PFSK-1 (cell line): ENCODE data around the gene CRB1.

Experiments
- FOXP2 ChIP-seq: optimal IDR thresholded peaks from 2 replicates; pipeline ENCODE3; 2011; ENCODE audit warnings: borderline replicate concordance, control low read depth, inconsistent platforms; ENCODE audit not compliant: insufficient read depth; ENCODE audit errors: extremely low read length, extremely low read depth
- POLR2AphosphoS5 ChIP-seq: IDR thresholded peaks from 2 replicates; pipeline ENCODE4 v1.6.1; 2012; ENCODE audit warnings: low read depth, mild to moderate bottlenecking, control low read depth, low read length, moderate library complexity
- SIN3A ChIP-seq: IDR thresholded peaks from 2 replicates; pipeline ENCODE4 v1.6.1; 2012; ENCODE audit warnings: mild to moderate bottlenecking, low read length, moderate library complexity, borderline replicate concordance; ENCODE audit not compliant: insufficient read depth
- TAF1 ChIP-seq: IDR thresholded peaks from 2 replicates; pipeline ENCODE4 v1.6.1; 2012; ENCODE audit warnings: low read length, control low read depth, borderline replicate concordance; ENCODE audit not compliant: insufficient read depth
- TF ChIP-seq, protein P1 (sequence below), 2 experiments: IDR thresholded peaks; 2 replicates each; pipeline versions ENCODE4 v1.6.1 to v1.8.0; 2011 to 2012; ENCODE audit warnings: low read depth in 2 of 2, low read length in 2 of 2, control low read depth in 1 of 2, inconsistent platforms in 1 of 2, mild to moderate bottlenecking in 1 of 2, moderate library complexity in 1 of 2; ENCODE audit not compliant: insufficient read depth in 1 of 2

CRB1 gene

DNA sequence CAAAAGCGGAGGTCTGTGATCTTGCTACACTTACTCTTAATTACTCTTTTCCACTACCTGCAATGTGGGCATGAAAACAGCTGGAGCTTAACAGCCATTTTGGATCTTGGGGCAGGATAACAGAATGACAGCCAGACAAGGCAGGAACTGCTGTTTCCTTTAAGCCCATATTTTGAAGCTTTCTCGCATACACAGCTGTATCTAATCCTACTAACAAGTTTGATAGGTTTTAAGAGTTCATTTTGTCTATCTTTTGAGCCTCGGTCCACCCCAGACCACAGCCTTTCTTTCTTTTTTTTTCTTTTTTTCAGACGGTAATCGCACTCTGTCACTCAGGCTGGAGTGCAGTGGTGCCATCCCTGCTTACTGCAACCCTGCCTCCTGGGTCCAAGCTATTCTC is 42.4 kb upstream of the CRB1 start:
- TF ChIP-seq FOXP2 = no peak
- no peak for TF ChIP-seq SIN3A
- TF ChIP-seq TAF1 = no peak
- no peak for TF ChIP-seq POLR2AphosphoS5
- TF ChIP-seq, protein P1, sequence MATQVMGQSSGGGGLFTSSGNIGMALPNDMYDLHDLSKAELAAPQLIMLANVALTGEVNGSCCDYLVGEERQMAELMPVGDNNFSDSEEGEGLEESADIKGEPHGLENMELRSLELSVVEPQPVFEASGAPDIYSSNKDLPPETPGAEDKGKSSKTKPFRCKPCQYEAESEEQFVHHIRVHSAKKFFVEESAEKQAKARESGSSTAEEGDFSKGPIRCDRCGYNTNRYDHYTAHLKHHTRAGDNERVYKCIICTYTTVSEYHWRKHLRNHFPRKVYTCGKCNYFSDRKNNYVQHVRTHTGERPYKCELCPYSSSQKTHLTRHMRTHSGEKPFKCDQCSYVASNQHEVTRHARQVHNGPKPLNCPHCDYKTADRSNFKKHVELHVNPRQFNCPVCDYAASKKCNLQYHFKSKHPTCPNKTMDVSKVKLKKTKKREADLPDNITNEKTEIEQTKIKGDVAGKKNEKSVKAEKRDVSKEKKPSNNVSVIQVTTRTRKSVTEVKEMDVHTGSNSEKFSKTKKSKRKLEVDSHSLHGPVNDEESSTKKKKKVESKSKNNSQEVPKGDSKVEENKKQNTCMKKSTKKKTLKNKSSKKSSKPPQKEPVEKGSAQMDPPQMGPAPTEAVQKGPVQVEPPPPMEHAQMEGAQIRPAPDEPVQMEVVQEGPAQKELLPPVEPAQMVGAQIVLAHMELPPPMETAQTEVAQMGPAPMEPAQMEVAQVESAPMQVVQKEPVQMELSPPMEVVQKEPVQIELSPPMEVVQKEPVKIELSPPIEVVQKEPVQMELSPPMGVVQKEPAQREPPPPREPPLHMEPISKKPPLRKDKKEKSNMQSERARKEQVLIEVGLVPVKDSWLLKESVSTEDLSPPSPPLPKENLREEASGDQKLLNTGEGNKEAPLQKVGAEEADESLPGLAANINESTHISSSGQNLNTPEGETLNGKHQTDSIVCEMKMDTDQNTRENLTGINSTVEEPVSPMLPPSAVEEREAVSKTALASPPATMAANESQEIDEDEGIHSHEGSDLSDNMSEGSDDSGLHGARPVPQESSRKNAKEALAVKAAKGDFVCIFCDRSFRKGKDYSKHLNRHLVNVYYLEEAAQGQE (IDR thresholded peaks at IDR 0.05; ENCODE audit: insufficient read depth in 1 of 2, low read depth in 2 of 2, low read length in 2 of 2) = no peak

DNA sequence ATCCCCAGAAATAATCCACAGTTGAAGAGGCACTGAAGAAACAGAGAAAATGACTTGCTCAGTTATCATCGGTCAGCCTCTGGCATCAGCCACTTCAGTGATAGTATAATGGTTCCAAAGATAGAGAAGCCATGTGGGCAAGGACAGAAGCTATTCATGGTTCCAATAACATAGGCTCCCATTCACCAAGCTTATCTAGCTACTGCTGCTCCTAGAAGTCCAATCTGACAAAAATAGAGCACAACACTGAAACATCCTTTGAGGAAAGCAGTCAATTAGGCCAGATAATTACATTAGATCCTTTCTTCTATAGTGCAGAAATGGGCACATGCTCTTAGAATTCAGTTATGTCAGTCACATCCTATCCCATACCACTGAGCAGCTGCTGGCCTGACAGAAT is 33.5 kb upstream of the CRB1 start:
- no peak for TF ChIP-seq TAF1
- no peak for TF ChIP-seq SIN3A
- TF ChIP-seq FOXP2 = no peak
- no peak for TF ChIP-seq POLR2AphosphoS5
- TF ChIP-seq, protein P1 (IDR thresholded peaks at IDR 0.05; ENCODE audit: insufficient read depth in 1 of 2, low read depth in 2 of 2, low read length in 2 of 2) = no peak

DNA sequence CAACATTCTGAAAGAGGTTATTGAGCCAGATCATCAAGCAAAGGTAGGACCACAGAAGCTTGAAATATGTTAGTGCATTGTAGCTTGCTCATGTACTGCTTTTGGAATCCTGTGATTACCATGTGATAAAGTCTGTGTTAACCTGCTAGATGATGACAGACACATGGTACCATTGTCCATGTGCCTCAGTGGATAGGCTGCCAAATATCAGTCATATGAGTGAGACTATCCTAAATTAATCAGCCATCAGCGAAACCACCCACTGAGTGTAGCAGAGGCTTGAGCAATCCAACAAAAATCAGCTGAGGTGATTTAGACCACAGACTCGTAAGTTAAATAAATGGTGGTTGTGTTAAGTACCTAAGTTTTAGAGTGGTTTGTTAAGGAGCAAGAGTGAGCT is 32.7 kb upstream of the CRB1 start:
- TF ChIP-seq TAF1 (no peak), POLR2AphosphoS5 (no peak), FOXP2 (no peak), SIN3A (no peak)
- TF ChIP-seq, protein P1 (IDR thresholded peaks at IDR 0.05; ENCODE audit: insufficient read depth in 1 of 2, low read depth in 2 of 2, low read length in 2 of 2) = no peak

DNA sequence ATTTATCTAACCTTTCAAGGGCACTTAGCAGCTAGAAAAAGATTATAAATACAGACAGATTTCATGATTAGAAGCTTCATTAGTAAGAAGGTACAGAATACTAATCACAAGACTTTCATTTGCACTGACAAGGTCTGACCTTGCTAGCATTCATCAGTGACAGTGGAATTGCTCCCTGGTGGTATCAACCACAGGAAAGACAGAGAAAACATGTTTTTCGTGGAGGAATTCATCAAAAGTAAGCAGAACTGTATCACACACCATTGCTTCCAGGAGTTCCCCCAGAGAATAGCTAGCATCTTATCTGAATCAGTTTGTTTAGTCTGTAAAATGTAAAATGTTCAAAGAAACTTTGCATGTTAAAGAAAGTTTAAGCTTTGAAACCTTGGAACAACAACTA is 20.6 kb upstream of the CRB1 start:
- TF ChIP-seq, protein P1 (IDR thresholded peaks at IDR 0.05; ENCODE audit: insufficient read depth in 1 of 2, low read depth in 2 of 2, low read length in 2 of 2) = no peak
- TF ChIP-seq POLR2AphosphoS5 (no peak), FOXP2 (no peak), SIN3A (no peak), TAF1 (no peak)

DNA sequence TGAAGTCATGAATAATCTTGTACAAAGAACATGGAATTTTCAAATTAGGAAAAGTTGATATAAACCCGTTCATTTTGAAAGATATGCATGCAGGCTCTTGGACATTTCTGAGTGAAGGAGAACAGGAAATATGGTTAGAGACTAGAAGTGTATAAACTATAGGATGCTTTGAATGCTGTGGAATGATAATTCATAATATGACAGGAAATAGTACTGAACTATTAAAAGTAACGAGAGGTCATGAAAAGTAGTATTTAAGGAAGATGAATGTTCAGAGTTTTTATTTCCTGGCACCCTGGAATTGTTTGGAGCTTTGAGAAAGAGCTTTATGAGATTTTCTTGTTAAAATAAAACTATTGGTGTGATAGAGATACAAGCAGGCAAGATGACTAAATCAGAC is 18.7 kb upstream of the CRB1 start:
- TF ChIP-seq SIN3A = no peak

DNA sequence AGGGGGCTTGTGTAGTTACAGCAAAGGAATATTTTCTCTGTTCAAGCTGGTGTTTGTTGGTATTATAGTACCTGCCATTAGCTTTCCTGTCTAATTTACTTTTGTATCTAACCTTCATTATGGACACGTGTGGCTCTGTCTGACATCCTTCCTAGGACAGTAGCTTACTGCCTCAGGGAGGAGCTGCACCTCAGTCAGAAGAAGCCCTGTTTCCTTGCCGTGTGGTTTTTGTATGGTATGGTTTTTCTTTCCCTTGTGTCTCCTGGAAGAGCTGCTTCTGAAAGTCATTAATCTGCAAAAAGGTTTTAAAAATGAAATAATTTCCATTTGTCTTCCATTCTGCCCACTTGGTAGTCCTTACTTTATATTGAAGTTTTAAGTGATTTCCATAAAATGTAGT is 17.4 kb upstream of the CRB1 start:
- TF ChIP-seq SIN3A = no peak
- TF ChIP-seq POLR2AphosphoS5 = no peak
- TF ChIP-seq, protein P1 (IDR thresholded peaks at IDR 0.05; ENCODE audit: insufficient read depth in 1 of 2, low read depth in 2 of 2, low read length in 2 of 2) = no peak
- no peak for TF ChIP-seq FOXP2
- no peak for TF ChIP-seq TAF1
